ENCODE results near the gene AP4M1. TPM values are rescaled to one million over a fixed set of nuclear protein-coding genes. Genes with fewer than 3 reads are reported as not detected.

The AP4M1 gene
- total and polyA plus RNA-seq, 9 of the 15 experiments (the other 6 are each of a cell fraction or from before 2014, with no cell fraction given) = 1.3 to 30.9 (median 14.1) TPM

GRCh38 chr7:100107125-100107737, 5.8 kb downstream of the AP4M1 start:
- Histone ChIP-seq H3K27me3 (ENCODE audit: control insufficient read depth in 2 of 2, insufficient read depth in 2 of 2, low read length in 2 of 2) (no peaks in the 10 kb centered on the region), H3K4me2 (ENCODE audit: insufficient read depth, low read length) (no peak overlapping the region), H3K9me1 (ENCODE audit: control insufficient read depth, insufficient read depth, low read length) (peaks cover 3% of the 10 kb centered on the region), H4K20me1 (replicated peaks; ENCODE audit: control insufficient read depth, insufficient read depth, low read length) (no peaks in the 10 kb centered on the region), H2AFZ (ENCODE audit: low read depth, low read length) (no peak overlapping the region), H3K79me2 (ENCODE audit: control insufficient read depth, insufficient read depth, low read length) (peaks cover 6% of the 10 kb centered on the region; the same call in 2 of the 3 replicates), H3K36me3 (ENCODE audit: control insufficient read depth, insufficient read depth, low read length) (peaks cover 77% of the 10 kb centered on the region; the same call in 2 of the 3 replicates), H3K27ac (ENCODE audit: extremely low read depth, low read depth, low read length) (no peak overlapping the region), H3K4me3 (no peak overlapping the region), H3K9ac (ENCODE audit: insufficient read depth in 1 of 2, low read depth in 2 of 2, low read length in 2 of 2) (peak overlapping the region in 1 of 2 experiments; percentile 65; a peak in 1 of 4 replicates), H3K4me1 (replicated peaks in 1 of 2; ENCODE audit: control insufficient read depth in 2 of 2, insufficient read depth in 2 of 2, low read length in 2 of 2) (peaks cover 7 to 46% of the 10 kb centered on the region in 2 experiments; a peak in 4 of 5 replicates), H3K9me3 (replicated peaks; ENCODE audit: control insufficient read depth, insufficient read depth, low read depth, low read length) (no peaks in the 10 kb centered on the region)
- DNase-seq (ENCODE audit: extremely low read depth in 1 of 4, low spot score in 3 of 4) = peak in 1 of 4 experiments; percentile 11
- WGBS (ENCODE audit: insufficient coverage, low coverage, missing lambda C conversion rate) = 90% methylated on average over 25 of the region's 25 CpGs
- TF ChIP-seq MXI1 (IDR thresholded peaks at IDR 0.05; ENCODE audit: low read depth, low read length) (no peak), NFYB (IDR thresholded peaks at IDR 0.05; ENCODE audit: extremely low read depth, insufficient read length) (no peak), POLR2G (IDR thresholded peaks at IDR 0.05; ENCODE audit: low read depth, low read length) (peak; percentile 51), TSC22D4 (tag; IDR thresholded peaks at IDR 0.05) (no peak)
- no peak for ATAC-seq
- CTCF ChIA-PET (ENCODE audit: low intra/inter-chr PET ratio) = no interaction called here
- TSS peak; percentile 88 for BruUV-seq (replicated peaks)
- intact Hi-C loops (cut with micrococcal nuclease) (no loop called here), in situ Hi-C loops (cut with MboI) (no loop called here)
- POLR2A ChIA-PET = no interaction called here
- no peak for FAIRE-seq

GRCh38 chr7:100107890-100108289, 6.4 kb downstream of the AP4M1 start:
- intact Hi-C loops (cut with micrococcal nuclease) = no loop called here
- H3K36me3 ChIP-seq (ENCODE audit: control insufficient read depth, insufficient read depth, low read length) = peaks cover 83% of the 10 kb centered on the region; the same call in 2 of the 3 replicates
- in situ Hi-C loops (cut with MboI) = no loop called here

More at GRCh38 chr7:100107890-100108289, 6.4 kb downstream of the AP4M1 start:
- Histone ChIP-seq H3K4me1 (replicated peaks in 1 of 2; ENCODE audit: control insufficient read depth in 2 of 2, insufficient read depth in 2 of 2, low read length in 2 of 2) (peaks cover 2 to 40% of the 10 kb centered on the region in 2 experiments; a peak in 4 of 5 replicates), H3K27me3 (ENCODE audit: control insufficient read depth in 2 of 2, insufficient read depth in 2 of 2, low read length in 2 of 2) (no peaks in the 10 kb centered on the region), H3K9ac (ENCODE audit: insufficient read depth in 1 of 2, low read depth in 2 of 2, low read length in 2 of 2) (peak overlapping the region in 1 of 2 experiments; percentile 65; a peak in 1 of 4 replicates), H3K27ac (ENCODE audit: extremely low read depth, low read depth, low read length) (no peak overlapping the region), H3K9me3 (replicated peaks; ENCODE audit: control insufficient read depth, insufficient read depth, low read depth, low read length) (no peaks in the 10 kb centered on the region), H4K20me1 (replicated peaks; ENCODE audit: control insufficient read depth, insufficient read depth, low read length) (no peaks in the 10 kb centered on the region), H3K9me1 (ENCODE audit: control insufficient read depth, insufficient read depth, low read length) (peaks cover 3% of the 10 kb centered on the region), H3K79me2 (ENCODE audit: control insufficient read depth, insufficient read depth, low read length) (no peaks in the 10 kb centered on the region), H3K4me2 (ENCODE audit: insufficient read depth, low read length) (no peak overlapping the region), H3K4me3 (no peak overlapping the region), H2AFZ (ENCODE audit: low read depth, low read length) (no peak overlapping the region)
- WGBS (ENCODE audit: insufficient coverage, low coverage, missing lambda C conversion rate) = 84% methylated on average over 11 of the region's 11 CpGs
- ChIA-PET CTCF (ENCODE audit: low intra/inter-chr PET ratio) (no interaction called here), POLR2A (no interaction called here)
- BruUV-seq (replicated peaks) = no TSS peak
- ATAC-seq (no peak), FAIRE-seq (no peak), DNase-seq (ENCODE audit: extremely low read depth in 1 of 4, low spot score in 3 of 4) (no peak)
- no peak for TF ChIP-seq ZBTB17 (CRISPR knock-in tag; IDR thresholded peaks at IDR 0.05)
- peak; percentile 62; the same call in 1 of the 2 replicates for TF ChIP-seq POLR2G (IDR thresholded peaks at IDR 0.05; ENCODE audit: low read depth, low read length)

Measured in K562 (cell line).